ENCODE measurements around the gene PDE7B.

DNA sequence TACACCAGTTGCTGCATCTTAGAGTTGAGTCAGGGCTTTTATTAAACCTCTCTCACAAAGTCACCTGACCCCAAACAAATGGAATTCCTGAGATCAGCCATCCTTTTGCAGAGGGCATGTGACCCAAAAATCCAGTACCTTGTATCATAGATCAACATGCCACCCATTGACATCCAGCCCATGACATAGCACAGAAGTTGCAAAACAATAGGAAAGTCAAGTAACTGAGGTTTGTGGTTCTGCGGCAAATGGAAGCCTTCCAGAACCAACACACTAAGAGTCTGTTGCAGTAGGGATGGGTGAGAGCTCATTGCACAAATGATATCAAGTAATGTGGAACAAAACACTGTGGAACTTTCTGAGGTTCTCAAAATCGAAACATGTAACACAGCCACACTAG lies 111.2 kb downstream of the PDE7B start:
- TF ChIP-seq EZH2phosphoT487 (IDR thresholded peaks at IDR 0.05; ENCODE audit: borderline replicate concordance), result no peak
- TF ChIP-seq, protein P1, sequence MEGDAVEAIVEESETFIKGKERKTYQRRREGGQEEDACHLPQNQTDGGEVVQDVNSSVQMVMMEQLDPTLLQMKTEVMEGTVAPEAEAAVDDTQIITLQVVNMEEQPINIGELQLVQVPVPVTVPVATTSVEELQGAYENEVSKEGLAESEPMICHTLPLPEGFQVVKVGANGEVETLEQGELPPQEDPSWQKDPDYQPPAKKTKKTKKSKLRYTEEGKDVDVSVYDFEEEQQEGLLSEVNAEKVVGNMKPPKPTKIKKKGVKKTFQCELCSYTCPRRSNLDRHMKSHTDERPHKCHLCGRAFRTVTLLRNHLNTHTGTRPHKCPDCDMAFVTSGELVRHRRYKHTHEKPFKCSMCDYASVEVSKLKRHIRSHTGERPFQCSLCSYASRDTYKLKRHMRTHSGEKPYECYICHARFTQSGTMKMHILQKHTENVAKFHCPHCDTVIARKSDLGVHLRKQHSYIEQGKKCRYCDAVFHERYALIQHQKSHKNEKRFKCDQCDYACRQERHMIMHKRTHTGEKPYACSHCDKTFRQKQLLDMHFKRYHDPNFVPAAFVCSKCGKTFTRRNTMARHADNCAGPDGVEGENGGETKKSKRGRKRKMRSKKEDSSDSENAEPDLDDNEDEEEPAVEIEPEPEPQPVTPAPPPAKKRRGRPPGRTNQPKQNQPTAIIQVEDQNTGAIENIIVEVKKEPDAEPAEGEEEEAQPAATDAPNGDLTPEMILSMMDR (conservative IDR thresholded peaks at IDR 0.05; ENCODE audit: low read length), result no peak
